Right renal pelvis (tissue), 4 donors: ENCODE measurements around the gene ASCC3. TPM values are rescaled to one million over a fixed set of nuclear protein-coding genes. Genes with fewer than 3 reads are reported as not detected.
A peak's percentile ranks its signal among the peaks of the same experiment; 100 is the strongest.

Source experiments
- DNase-seq, 4 donors: peaks; one replicate each; pipeline ENCODE4 v3.0.0-alpha.2; 2013; ENCODE audit warnings: low read depth in 4 of 4, low spot score in 3 of 4, missing footprints in 1 of 4
- polyA plus RNA-seq, 4 donors: library from polyadenylated mRNA; unstranded; fragments of 120-200 nt; gene quantifications; one replicate each; pipeline ENCODE4 v1.2.1, GENCODE V29; 2013; ENCODE audit not compliant: insufficient read length in 4 of 4

The ASCC3 gene
- polyA plus RNA-seq, 4 donors, result 22.9 to 25.1 (median 24.8) TPM

DNA sequence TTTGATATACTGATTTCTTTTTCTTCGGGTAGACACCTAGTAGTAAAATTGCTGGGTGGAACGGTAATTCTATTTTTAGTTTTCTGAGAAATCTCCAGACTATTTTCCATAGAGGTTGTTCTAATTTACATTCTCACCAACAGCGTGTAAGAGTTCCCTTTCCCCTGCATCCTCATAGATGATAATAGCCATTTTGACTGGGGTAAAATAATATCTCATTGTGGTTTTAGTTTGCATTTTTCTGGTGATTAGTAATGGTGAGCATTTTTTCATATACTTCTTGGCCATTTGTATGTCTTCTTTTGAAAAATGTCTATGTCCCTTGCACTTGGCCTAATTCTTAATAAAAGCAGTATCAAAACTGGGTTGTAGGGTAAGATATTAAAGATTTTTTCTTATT lies 267.5 kb downstream of the ASCC3 start:
- DNase-seq, result no peak

DNA sequence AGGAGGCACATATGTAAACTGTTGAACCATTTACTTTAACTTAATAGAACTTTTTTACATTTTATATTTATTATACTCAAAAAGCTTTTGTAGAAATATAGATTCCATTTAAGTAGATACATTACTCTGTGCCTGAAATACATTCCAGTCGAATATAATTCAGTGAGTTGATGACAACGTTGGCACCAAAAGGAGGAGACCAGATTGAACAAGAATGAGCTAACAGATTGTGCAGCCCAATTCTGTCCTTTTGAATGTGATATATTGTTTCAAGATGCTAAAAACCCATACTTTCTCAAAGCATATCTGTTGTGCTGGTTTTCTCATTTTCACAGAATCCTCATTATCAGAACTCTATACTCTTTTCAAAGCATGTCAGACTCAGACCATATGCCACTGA lies 269.0 kb downstream of the ASCC3 start:
- DNase-seq, result no peak

DNA sequence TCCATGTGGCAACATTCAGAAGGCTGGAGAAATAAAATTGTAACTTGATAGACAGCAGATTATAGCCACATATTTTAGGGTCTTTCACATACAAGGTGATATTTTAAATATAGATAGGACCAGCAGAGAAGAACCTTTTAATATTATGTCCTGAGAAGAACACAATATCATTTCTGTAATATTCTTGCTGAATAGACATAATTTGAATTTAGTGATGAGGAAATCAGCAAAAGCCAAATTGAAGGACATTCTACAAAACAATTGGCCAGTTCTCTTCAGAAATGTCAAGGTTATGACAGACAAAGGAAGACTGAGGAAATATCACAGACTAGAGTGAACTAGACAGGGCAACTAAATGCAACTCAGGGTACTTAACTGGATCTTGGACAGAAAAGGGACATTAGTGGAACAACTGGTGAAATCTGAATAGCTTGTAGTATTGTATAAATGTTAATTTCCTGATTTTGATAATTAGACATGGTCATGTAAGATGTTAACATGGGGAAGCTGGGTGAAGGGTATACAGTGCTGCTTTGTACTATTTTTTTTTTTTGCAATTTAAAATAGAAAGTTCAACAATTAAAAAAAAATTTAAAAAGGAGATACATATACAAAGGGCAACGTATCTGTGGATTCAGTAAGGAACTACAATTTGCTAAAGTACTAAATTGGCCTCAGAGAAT lies 281.9 kb downstream of the ASCC3 start:
- DNase-seq, result no peak

DNA sequence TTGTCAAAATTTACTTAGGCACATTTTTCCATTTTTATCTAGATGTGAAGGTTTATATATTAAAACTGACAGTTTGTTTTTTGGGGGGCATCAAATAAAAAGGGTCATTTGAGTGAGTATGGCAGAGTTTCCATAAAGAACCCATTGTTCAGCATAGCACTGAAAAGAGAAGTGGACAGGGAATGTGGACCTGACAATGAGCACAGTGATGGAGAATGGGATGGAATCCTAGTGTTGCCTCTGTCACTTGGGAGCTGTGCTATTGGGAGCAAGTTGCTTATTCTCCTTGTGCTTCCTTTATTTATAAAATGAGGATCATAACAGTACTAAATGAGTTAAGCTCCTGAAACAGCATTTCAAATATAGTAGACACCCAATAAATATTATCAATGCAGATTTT lies 285.7 kb downstream of the ASCC3 start:
- no peak for DNase-seq

DNA sequence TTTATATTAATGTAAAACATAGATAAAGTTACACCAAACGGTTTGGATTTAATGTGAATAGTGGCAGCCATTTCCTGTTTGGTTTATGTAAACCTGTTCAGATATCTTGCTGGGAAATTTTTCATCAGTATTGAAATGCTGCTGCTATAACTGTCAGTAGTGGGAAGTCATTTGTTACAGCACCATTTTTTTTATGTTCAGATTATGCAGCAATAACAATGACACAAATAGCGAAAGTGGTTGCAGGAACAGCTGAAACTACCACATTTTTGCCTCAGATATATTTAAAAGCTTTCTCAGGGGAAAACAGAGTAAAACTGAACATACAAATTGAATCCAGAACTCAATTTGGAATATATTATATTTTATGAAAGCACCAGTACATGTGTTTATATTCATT lies 287.6 kb downstream of the ASCC3 start:
- no peak for DNase-seq

DNA sequence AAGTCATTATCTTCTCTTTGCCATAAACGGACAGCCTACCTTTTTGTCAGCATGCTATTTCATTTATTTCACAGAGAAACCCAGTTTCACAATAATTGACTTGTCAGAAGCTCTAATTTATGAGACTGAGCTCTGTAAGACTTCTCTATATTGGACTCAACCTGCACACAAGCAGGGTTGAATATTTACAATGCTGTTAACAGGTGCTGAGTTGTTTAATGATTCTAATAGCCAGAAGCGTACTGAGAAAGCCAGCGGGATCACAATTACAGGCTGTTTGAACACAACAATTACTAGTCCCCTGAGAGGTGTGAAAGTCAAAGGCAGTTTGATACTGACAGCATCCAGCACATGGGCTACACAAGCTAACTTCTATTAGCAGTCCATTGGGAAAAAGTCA lies 288.2 kb downstream of the ASCC3 start:
- DNase-seq, result peak in 2 of 4 donors; percentile 12 to 15

DNA sequence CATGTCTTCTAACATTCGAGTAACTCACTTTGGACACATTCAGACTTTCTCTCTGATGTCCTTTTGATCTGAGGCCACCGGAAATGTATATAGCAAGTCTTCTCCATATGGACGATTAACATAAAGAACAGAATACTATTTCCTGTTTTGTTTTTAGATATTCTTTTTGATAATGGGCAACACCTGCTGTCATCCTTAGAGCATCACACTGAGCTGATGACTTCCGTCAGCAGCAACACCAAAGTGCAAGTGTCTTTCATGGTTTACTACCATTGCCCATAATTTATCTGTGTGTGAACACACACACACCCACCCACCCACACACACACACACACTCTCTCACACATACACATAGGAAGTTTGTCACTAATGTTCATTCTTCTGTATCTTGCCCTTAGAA lies 303.7 kb downstream of the ASCC3 start:
- no peak for DNase-seq

DNA sequence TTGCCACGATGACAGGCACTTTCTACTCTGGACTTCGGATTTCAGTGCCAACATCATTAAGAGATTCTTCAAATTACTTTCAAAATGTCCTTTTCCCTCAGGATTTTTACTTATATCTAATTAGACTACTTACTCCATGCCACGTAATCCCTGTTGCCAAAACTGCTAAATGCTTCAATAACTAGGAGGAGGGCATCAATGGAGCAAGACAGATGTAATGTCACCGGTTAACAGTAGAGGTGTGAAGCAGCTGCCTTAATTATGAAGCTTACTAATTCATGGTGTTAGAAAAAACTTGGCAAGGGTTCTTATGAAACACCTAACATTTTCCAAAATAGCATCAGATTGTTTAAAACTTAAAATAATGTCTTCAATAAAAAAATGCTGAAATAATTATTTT lies 305.2 kb downstream of the ASCC3 start:
- no peak for DNase-seq

DNA sequence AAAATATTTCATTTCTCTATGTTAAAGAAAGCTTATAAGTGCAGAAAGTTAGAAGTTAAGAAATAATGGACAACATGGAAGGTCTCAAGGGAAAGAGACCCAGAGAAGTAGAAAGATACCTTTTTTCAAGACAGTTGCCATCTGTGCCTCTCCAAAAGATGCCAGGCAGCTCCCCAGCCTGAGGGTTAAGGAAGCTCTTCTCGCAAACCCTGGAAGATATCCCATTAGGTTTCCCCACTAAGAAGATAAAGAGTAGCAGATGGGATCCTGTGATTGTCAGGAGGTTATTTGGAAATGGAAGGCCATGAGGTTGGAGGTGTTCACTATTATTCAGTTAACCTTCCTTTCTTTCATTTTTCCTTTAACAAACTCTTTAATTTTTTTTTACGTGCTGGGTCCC lies 306.3 kb downstream of the ASCC3 start:
- no peak for DNase-seq

DNA sequence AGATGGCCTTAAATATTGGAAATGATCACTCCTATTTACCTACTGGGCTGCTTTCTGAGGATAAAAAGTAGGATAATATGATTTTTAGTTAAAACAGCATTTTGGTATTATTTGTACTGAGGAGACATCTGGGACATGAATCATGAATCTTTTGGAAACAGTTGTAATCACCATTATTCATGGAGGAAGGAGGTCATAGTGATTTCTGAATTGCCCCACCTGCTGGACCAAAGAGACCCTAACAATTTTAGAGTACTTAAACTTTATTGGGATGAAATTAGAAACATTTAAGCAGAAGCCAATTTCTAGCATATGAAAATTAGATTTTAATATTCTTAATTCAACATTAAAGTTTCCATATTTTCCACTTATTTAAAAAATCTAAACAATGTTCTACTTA lies 308.0 kb downstream of the ASCC3 start:
- no peak for DNase-seq

DNA sequence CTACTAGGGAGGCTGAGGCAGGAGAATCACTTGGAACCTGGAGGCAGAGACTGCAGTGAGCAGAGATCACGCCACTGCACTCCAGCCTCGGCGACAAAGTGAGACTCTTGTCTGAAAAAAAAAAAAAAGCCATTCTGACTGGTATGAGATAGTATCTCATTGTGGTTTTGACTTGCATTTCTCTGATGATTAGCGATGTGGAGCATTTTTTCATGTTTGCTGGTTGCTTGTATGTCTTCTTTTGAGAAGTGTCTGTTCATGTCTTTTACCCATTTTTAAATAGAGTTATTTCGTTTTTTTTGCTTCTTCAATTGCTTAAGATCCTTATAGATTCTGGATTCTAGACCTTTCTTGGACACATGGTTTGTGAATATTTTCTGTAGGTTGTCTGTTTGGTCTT lies 312.9 kb downstream of the ASCC3 start:
- no peak for DNase-seq

DNA sequence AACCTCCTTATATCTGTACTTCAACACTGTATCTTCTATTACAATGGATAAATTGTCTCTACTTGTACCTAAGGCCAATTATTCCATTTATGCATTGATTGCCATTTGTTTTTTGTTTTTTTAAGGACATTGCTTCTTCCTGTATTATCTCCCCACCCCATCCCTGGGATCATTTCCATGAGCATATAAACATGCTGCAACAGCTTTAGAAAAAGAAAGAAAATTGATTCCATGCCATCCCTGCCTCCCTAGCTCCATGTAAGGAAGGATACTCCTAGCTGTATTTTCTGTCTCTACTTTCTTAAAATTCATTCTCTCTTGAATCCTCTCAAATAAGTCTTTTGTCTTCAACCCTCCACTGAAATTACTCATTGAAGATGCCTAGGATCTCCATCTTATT lies 314.6 kb downstream of the ASCC3 start:
- DNase-seq, result no peak

DNA sequence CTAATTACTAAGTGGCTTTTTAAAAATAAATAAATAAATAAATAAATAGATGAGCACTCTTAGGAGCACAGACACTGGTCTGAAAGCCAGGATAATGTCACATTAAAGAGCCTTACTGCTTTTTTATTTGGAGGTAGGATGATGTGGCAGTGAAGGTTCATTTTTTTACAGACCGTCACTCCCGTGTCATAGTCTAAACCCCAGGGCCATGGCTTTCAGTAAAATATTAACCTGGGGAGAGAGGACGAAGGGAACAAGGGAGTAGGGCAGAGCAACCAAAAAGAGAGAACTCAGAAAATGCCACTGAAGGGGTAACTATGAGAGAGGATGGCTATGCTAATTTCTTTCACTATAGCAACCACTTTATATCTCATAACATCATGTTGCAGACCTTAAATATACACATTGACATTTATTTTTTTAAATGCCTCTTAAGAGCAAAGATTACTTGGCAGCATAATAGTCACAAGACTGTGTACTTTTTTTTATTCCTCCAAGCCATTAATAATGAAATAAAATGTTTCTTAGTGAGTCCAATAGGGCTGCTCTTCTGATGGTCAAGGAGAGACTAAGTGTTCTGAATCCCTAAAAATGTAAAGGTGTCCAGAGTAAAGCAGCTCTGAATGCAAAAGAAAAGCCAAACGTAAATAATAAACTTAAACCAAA lies 315.6 kb downstream of the ASCC3 start:
- no peak for DNase-seq

DNA sequence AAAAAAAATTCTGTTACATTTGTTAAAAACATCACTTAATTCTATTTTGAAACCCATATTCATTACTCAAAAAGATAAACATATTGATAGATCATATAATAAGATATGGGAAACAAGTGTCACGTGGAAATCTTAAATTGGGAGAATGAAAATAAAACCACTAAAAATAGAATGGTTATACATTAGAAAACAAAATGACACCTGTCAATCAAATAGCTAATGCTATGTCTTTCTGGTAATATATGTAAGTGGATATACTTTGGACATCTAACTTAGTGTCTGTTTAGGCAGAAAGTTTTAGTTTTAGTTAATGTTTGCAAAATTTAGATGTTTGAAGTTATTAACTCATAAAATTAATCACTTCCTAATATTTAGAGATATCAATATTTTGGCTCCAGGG lies 321.3 kb downstream of the ASCC3 start:
- DNase-seq, result no peak

DNA sequence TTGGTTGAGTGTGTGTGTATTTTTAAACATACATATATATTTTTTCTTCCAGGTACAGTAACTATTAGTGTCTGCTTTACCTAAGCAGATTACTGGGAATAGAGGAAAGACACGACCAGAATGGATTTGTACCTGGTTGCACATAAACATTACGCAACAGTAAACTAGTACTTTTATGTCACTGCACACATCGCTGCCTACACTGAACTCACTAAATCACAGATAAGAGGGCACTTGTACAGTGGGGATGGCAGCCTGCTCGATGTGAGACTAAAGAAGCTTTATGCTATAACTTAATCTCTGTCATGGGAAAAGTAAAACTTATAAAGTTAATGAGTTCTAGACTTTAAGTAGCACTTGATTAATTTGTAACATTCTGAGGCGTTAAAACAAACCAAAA lies 326.9 kb downstream of the ASCC3 start:
- peak in 1 of 4 donors; percentile 40 for DNase-seq

DNA sequence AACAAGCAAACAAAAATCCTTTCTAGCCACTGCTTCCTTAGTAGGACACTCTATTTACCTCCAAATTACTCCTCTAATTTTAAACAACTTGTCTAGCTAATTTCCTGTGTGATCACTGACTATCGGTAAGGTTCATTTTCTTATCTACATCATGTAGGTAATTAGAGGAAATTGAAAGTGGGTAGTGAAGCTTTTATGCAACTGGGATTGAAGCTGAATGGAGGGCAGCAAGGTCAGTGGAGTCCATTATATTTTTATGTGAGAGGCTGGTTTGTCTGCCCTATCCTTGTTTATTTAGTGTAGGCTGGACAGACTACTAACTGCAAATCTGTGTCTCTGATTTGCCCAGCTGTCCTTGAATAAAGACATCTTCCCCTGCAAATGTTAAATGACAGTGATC lies 327.9 kb downstream of the ASCC3 start:
- DNase-seq, result no peak

DNA sequence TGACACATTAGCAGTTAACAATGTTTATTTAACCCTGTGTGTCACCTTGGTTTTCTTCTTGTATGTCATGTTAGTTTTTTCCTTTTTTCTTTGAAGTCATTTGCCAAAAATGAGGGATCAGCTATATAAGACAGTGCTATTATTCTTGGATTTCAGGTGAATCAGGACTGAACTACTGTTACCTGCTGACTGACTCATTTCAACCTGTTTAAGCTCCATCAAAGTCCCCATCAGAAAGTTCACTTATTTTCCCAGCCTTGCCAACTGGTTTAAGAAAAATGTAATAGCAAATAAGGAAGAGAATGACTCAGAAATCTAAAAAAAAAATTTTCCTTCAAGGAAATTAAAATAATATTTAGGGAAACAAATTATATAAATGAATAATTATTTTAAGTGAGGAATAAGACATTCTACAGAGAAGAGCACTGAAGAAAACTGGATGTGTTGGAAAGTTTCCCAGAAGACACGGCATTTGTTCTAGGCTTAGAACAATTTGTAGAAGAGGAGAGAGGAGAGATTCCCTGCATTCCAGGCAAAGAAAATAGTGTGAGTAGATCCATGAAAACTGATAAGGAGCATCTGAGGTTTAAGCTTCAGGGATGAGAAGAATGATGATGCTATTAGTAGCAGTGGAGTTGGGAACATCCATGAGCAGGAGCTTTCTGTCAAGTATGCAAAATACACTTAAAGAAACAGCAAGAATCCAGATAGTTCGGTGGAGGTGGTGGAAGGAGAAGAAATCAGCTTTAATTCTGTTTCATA lies 331.5 kb downstream of the ASCC3 start:
- DNase-seq, result no peak

DNA sequence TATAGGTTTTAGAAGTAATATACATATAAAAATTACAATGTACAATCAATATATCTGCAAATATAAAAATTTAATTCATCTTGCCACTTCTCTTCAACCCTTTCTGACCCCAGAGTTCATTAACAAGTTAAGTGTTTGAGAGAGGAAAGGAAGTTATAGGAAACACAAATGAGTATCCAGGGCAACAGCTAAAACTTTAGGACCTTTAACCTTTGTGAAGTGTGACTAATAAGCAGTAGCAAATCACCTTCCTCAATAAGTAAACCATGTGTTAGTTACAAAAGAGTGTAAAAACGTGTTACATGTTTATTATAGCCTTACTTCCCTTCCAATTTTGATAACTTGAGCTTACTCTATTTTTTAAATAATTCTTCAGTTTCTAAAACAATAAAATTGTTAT lies 343.0 kb downstream of the ASCC3 start:
- DNase-seq, result no peak

DNA sequence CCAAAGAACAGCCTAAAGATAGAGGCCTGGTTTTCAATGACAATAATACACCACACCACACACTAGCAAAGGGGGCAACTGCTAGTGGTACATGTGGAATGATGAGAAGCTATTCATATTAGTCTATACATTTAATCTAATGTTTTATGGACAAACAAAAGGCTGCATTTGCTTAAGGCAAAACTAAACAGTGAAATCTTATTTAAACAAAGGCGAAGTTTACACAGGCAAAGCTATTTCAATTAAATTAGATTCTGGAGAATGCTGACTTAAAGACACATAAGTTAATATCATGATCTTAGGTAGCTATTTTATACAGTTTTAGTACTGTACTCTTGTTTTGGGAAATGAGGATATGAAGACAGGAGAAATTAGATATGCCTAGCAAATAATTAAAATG lies 362.5 kb downstream of the ASCC3 start:
- no peak for DNase-seq

DNA sequence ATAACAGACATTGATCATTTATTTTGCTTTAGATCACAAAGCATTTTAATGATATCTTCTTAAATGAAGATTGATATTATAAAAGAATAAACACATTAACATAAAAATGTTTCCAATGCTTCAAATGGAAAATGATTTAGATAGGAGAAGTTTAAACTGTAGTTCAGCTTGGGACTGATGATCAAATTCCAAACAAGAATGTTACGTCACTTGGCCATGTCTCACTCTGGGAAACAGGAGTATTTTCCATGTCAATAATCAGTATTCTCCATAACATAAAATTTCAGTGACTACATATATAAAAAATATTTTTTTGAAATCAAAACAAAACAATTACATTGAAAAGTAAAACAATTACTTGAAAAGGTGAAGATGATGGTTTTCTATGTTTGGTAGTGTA lies 363.5 kb downstream of the ASCC3 start:
- no peak for DNase-seq

DNA sequence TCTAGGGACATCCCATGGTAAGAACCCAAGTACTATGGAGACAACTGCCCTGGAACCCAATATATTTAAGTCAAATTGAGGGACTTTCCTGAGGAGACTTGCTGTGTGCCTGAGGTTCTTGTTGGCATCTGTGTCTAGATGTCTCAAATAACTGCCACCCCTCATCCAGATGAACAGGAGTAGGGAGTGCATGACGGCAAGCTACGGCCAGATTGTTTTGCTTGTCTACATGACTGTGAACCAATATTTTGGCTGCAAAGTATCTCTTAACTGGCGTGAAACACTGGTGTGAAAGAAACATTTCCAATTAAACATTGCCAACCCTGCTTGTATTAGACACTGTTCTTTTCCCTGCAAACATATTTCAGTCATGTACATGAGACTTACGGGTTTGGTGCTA lies 364.0 kb downstream of the ASCC3 start:
- no peak for DNase-seq

DNA sequence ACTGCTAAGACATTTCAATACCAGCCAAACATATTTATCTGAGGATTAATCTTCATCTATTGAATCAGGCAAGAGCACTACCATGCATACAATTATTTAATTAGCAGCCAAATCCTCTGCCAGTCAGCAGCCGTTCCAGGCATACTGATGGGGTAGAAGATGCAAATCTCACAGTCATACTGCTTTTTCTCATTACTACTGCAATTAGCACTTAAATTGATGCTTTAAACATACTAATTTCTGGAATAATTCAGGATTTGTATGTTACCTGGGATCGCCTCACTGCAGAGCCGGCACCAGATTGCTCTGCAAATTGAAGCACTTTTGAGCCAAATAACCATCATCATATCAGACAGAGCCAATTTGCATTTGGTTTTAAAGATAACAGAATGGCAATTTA lies 366.5 kb downstream of the ASCC3 start:
- DNase-seq, result no peak
